HG03066 (cell line): ENCODE data around the gene HOXD12.

Experiments
- ATAC-seq: cut with Tn5 transposase; IDR thresholded peaks from one replicate; pipeline ENCODE4 v1.9.1; 2021; ENCODE audit warnings: low read depth; ENCODE audit not compliant: unreplicated experiment

The HOXD12 gene

GRCh38 chr2:176128982-176129796 is 29.6 kb downstream of the HOXD12 start, which contains the start of gene HOXD8:
Gene HOXD8 (plus strand): TSS chr2:176129705. CDS start chr2:176130367, 662 bp downstream.
- no peak for ATAC-seq

GRCh38 chr2:176129813-176130146 is 30.2 kb downstream of the HOXD12 start:
- ATAC-seq = no peak

DNA sequence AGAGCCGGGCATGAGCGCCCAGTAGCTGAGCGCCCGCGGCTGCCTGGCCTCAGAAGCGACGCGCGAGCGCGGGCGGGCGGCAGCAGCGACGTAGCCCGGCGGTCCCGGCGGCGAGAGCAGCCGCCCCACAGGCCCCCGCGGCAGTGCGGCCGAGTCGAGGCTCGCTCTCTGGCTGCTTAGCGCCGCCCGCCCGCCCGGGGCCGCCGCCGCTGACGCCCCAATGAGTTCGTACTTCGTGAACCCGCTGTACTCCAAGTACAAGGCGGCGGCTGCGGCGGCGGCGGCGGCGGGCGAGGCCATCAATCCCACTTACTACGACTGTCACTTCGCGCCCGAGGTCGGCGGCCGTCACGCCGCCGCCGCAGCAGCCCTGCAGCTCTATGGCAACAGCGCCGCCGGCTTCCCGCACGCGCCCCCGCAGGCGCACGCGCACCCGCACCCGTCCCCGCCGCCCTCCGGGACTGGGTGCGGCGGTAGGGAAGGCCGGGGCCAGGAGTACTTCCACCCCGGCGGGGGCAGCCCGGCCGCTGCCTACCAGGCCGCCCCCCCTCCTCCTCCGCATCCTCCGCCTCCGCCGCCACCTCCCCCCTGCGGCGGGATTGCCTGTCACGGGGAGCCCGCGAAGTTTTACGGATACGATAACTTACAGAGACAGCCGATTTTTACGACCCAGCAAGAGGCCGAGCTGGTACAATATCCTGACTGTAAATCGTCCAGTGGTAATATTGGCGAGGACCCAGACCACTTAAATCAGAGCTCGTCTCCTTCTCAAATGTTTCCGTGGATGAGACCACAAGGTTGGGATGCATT is 30.8 kb downstream of the HOXD12 start:
- no peak for ATAC-seq

DNA sequence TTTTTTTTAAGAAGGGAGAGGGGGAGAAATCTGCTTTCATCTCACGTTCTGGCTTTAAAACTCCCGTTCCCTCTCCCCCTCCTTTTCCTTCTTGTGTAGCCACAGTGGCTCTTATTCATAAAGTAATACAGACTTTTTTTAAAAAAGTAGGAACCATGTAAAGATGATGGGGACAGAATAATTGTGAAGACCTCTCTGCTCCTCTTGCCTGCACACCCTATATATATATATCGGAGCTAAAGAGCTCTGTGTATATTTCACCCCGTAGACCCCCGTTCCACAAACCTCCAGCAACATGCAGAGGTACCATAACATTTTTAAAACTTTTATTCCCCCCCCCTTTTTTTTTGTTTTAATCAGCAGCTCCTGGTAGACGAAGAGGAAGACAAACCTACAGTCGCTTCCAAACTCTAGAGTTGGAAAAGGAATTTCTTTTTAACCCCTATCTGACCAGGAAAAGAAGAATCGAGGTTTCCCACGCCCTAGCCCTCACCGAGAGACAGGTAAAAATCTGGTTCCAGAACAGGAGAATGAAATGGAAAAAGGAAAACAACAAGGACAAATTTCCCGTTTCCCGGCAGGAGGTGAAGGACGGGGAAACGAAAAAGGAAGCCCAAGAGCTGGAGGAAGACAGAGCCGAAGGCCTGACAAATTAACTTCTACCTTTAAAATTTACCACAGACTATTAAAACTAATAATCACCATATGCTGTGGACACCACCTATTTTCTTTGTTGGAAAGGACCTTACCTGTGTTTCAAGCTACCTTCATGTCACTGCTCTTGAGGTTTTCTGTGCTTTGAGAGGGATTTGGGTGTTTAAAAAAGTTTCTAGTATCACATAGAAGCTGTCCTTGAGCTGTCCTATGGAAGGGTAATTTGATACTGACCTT is 31.6 kb downstream of the HOXD12 start:
- ATAC-seq = no peak

DNA sequence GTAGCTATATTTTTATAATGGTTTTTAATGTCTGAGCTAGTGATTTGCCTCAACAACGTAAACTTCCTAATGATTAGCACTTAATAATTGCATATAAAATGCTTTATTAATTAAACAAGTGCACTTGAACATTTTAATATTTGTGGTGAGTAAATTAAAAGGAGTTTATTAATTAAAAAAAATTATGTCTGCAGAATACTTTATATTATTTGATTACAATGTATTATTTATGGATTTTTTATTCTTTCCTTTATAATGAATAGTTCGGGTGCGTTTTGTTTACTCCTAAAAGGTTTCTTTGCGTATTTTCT is 32.2 kb downstream of the HOXD12 start:
- no peak for ATAC-seq

DNA sequence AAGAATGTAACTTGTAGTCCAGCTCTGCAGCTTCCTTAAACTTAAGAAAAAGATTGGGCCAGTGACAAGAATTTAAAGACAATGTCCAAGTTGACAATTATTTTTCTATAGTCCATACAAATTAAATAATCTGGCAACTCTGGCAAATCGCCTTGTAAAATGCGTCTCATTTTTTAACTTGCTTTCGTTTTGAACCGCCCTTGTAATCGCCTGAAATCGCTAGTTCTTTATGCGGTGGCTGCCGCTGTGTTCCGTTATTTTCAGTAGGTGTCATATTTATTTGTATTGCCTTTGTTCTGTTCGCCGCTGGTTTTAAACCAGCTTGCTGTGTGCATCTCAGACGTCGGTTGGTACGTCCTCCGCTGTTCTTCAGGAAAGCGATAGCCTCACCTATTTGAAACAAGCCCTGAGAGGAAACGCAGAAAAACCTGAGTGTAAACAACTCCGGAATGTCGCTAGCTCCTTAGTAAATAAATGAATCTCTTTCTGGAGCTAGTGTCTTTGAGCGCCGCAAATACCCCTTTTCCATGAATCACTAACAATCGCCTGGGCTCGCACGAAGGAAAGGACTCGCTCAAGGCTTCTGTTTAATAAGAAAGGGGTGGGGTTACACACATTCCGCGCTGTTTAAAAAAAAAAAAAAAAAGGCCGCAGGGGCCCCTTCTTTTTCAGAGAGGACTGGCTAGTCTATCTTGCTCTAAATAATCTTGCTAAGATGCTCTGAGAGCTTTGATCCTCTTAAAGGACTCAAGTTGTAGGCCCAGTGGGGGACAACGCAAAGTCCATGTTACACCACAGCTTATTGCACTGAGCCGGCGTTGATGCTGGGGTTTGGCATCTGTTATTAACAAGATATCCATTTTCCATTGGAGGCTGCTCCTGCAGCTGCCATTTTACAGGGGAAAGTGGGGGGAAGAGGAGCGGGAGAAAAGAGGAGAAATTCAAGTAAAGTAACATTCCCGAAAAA is 32.9 kb downstream of the HOXD12 start:
- no peak for ATAC-seq

DNA sequence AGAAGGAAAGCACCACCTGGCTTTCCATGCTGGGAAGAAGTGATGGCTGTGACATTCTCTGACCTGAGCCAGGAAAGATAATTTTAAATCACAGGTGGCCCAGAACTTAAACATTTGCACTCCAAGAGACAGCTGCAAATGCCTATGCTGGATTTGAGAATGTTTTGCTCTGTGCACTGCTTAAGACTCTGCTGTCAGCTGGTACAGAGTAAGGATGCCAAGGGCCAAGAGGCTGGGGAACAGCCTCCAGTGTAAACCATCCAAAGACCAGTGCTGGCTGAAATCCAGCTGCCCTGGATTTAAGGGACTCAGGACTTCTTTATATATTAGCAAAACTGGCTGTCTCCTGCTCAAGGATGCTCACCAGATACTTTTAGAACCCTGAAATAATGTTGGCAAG is 33.8 kb downstream of the HOXD12 start:
- no peak for ATAC-seq

DNA sequence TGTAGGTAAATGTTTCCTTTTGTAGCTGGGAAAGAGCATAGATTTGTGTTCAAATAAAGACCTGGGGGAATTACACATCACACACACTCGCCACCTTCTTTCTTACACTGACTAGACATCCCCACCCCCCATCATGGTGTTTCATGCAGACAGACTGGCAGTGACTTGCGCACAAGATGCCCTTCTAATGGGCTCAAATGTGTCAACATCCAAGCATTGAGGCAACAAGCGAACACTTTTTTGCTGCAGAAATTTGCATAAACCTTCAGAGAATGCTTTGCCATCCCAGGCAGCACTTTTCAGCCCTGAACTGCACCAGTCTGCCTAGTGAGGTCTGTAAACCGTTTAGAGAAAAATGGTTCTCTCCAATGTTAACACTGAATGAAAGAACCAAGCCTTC is 34.4 kb downstream of the HOXD12 start:
- ATAC-seq = no peak

- no peak for ATAC-seq
Observed at GRCh38 chr2:176135035-176135440, 35.4 kb downstream of the HOXD12 start.

DNA sequence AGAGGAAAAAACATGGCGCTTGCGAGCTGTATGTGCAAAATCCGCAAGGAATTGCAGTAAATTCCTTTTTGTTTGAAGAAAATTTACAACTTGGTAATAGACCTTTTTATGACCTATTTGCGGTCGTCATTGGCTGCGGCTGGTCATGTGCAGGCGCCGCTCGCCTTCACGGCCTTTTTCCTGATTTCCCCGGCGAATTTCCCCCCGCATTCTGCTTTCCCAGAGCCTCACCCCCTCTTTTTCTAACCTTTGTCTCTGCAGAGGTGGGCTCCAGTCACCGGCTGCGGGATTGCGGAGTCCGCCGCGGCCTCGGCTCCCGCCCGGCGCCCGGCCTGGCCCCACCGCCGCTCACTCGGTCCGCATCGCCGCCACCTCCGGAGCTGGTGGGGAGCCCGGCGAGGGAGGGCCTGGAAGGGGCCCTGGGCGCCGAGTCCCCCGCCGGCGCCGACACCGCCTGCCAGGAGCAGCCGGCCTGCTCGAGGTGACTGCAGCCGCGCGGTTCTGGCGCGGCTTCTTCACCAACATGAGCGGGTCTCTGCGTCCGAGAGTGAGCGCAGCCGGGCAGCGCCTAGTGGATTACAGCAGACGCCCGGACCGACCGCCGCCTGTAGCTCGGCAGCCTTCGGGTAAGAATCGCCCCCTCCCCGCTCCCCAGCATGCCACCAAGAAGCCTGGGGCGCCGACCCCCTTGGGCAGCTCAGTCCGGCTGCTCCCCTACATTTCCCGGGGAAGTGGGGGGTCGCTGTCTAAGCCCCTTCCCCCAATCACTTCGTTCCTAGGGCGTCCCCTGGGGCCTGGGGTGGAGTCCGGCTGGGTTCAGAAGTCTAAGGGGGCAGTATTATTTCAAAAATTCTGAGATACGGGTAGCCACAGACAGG is 37.0 kb downstream of the HOXD12 start:
- no peak for ATAC-seq

DNA sequence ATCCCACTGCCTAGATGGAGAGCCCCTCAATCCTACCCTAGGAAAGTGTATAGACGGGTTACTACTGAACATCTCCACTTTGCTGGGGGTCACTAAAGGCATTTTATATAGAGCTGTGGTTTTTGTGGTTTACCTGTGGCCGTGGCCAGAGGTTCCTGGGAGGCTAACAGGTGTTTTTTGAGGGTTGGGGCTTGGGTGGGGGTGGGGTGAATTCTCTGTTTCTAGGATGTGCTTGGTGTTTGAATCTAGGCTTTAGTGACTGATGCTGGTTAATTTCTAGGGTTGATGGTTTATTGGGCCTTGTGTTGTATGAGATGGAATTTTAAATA is 37.6 kb downstream of the HOXD12 start:
- ATAC-seq = no peak

GRCh38 chr2:176137906-176138305 is 38.3 kb downstream of the HOXD12 start:
- ATAC-seq = no peak

GRCh38 chr2:176138526-176138922 is 38.9 kb downstream of the HOXD12 start:
- ATAC-seq = no peak

GRCh38 chr2:176138923-176139660 is 39.5 kb downstream of the HOXD12 start:
- ATAC-seq = no peak

DNA sequence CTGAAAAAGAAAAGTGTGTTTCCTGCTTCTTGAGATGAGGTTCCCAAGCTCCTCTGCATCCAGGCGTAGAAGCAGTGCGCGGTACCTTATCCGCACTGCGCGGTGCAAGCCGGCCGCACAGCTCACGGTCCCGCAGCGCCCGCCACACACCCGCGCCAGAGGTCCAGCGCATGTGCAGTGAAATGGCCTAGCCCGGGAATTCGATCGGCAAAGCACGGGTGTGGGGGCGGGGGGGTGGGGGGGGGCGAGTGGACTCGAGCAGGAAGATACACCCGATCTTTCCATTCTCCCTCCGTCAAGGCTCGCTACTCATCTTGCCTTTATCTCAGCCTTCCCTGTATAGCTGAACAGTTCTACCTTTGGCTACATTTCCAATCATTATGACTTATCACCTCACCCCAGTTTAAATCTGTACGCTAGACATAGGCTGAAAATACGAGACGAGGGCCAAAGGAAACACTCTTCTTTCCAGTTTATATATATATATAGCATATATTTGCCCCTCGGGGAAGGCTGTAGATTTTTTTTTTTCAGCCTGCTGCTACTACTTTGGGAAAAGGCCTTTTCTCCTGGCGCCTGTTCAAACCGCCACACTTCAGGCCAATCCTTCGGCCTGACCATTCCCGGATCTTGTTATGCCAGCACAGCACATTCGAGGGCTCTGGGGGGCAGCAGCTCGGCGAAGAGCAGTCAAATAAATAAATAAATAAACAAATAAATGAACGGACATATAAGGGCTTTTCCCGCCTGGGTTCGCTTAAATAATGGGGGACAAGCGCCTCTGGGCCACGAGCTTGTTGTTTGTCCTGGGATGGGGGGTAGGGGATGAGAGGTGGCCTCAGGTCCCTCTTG is 40.3 kb downstream of the HOXD12 start:
- ATAC-seq = no peak

GRCh38 chr2:176140513-176141317 is 41.1 kb downstream of the HOXD12 start:
- peak; percentile 84 for ATAC-seq

DNA sequence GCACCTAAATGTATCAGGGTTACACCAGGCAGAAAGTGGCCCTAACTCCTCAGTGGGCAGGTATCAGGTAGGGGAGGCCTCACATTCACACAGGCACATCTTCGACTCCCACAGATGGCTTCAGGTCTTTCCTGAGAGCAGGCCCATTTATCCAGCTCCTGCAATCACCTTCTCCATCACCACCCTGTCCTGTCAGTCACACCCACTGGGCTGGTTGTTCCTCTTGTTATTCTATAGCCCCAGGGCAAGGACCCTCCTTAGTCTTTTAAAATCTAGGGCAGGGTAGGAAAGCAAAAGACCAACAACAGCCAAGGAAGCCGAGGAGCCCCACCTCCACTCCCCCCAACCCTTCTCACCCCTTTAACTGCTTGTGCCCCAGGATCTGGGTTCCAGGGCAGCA is 42.7 kb downstream of the HOXD12 start:
- ATAC-seq = no peak
